Right atrium auricular region (tissue), 2 donors: ENCODE data around the gene INSM1. TPM values are rescaled to one million over a fixed set of nuclear protein-coding genes. Genes with fewer than 3 reads are reported as not detected.

Experiments used
- DNase-seq: peaks from one replicate; pipeline ENCODE4 v3.0.0-alpha.2; 2019; ENCODE audit warnings: low spot score
- H3K27ac ChIP-seq, 2 donors: fragments of 200-600 bp; sonication (generic); 1 replicate in 1 of 2; 2 replicates in 1 of 2; pipeline ENCODE4 v1.5.1; 2016 to 2019
- H3K27me3 ChIP-seq, 2 donors: fragments of 200-600 bp; sonication (generic); one replicate each; pipeline versions ENCODE4 v1.5.1 to v1.6.0; 2017 to 2019
- H3K36me3 ChIP-seq: fragments of 200-600 bp; sonication (generic); one replicate; pipeline ENCODE4 v1.5.1; 2016
- H3K4me1 ChIP-seq, 2 donors: fragments of 200-600 bp; sonication (generic); one replicate each; pipeline versions ENCODE4 v1.5.1 to v1.6.0; 2017 to 2019
- H3K4me3 ChIP-seq, 2 donors: fragments of 200-600 bp; sonication (generic); 1 replicate in 1 of 2; 2 replicates in 1 of 2; pipeline ENCODE4 v1.5.1; 2017 to 2019; ENCODE audit warnings: mild to moderate bottlenecking in 1 of 2, moderate library complexity in 1 of 2
- H3K9me3 ChIP-seq, 2 donors: fragments of 200-600 bp; sonication (generic); one replicate each; pipeline ENCODE4 v1.5.1; 2019
- total RNA-seq, 2 donors: library from RNA; depleted of rRNA; stranded (reverse); fragments of >200 nt; gene quantifications; one replicate each; pipeline ENCODE4 v1.1.0, GENCODE V29; 2016
- TF ChIP-seq, protein P1 (sequence below), 2 donors: fragments of 200-600 bp; sonication (generic); IDR thresholded peaks; one replicate each; pipeline ENCODE4 v1.5.1; 2019; ENCODE audit warnings: antibody characterized with exemption in 2 of 2

INSM1 gene
- total RNA-seq, 2 donors from 2014 or later: not detected

DNA sequence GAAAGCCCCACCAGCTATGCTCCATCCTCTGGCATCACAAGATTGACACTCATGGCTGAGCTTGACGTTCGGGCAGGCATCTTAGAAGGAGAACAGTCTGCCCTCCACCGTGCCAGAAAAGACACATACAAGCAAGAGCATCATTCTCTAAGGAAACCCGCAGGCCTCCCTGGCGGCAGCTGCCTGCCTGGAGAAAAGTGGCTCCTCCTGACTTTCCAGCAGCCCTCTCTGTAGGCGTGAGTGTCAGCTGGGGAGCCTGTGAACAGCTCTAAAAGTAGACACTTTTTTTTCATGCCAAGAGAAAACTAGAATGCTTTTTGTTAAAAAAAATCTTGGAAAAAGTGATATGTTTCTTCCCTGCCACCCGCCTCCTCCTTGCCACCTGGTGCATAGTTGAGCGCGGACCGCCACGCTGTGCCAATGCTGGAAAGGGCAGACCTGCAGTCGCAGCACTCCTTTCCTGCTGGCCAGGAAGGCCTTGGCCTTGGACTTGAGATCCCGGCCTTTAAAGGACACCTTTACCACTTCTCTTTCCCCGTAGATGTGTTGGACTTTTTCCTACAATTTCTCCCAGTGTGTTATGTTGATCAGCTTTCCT, 29.7 kb upstream of the INSM1 start:
- TF ChIP-seq, protein P1, sequence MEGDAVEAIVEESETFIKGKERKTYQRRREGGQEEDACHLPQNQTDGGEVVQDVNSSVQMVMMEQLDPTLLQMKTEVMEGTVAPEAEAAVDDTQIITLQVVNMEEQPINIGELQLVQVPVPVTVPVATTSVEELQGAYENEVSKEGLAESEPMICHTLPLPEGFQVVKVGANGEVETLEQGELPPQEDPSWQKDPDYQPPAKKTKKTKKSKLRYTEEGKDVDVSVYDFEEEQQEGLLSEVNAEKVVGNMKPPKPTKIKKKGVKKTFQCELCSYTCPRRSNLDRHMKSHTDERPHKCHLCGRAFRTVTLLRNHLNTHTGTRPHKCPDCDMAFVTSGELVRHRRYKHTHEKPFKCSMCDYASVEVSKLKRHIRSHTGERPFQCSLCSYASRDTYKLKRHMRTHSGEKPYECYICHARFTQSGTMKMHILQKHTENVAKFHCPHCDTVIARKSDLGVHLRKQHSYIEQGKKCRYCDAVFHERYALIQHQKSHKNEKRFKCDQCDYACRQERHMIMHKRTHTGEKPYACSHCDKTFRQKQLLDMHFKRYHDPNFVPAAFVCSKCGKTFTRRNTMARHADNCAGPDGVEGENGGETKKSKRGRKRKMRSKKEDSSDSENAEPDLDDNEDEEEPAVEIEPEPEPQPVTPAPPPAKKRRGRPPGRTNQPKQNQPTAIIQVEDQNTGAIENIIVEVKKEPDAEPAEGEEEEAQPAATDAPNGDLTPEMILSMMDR (IDR thresholded peaks at IDR 0.05): no peak
- H3K27me3 ChIP-seq: no peaks in the 10 kb centered on the region
- H3K36me3 ChIP-seq: no peaks in the 10 kb centered on the region
- H3K4me3 ChIP-seq: no peak overlapping the region
- H3K4me1 ChIP-seq: no peaks in the 10 kb centered on the region
- H3K27ac ChIP-seq: no peak overlapping the region
- no peak for DNase-seq
- H3K9me3 ChIP-seq: no peaks in the 10 kb centered on the region

DNA sequence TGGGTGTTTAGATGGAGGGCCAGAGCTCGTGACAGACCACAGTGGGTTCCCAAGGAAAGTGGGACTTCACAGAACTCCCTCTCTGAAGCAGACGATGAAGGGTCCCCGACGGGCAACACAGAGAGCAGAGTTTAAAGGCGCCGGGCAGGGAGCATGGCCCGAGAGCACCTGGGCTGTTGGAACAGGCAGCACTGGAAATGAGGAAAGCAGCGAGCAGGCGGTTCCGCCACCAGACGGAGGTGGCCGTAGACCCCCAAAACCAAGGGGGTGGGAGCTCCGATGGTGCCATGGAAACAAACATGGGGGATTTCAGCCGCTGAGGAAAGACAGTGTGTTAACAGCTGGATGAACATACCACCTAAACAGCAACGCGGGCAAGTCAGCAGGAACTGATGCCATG, 27.5 kb upstream of the INSM1 start:
- Histone ChIP-seq H3K27ac (no peak overlapping the region), H3K4me1 (no peaks in the 10 kb centered on the region), H3K36me3 (no peaks in the 10 kb centered on the region), H3K27me3 (no peaks in the 10 kb centered on the region), H3K9me3 (no peaks in the 10 kb centered on the region), H3K4me3 (no peak overlapping the region)
- DNase-seq: no peak
- TF ChIP-seq, protein P1 (IDR thresholded peaks at IDR 0.05): no peak

DNA sequence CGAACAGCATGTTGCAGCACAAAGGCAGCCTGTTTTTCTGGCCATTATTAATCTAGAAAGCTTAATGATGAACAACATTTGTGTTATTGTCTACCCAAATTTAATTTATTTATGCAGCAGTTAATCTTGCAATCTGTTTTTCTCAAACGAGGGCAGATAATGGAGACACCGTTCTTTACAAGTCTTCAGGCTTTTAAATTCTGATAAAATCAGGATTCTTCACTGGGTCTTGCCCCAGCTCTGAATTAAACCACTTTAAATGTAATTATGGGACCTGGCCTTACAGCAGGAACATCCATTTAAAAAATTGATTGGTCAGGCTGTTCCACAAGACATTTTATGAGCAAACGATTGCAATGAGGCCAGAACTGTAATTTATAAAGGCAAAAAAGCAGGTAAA, 26.5 kb upstream of the INSM1 start:
- H3K36me3 ChIP-seq: no peaks in the 10 kb centered on the region

DNA sequence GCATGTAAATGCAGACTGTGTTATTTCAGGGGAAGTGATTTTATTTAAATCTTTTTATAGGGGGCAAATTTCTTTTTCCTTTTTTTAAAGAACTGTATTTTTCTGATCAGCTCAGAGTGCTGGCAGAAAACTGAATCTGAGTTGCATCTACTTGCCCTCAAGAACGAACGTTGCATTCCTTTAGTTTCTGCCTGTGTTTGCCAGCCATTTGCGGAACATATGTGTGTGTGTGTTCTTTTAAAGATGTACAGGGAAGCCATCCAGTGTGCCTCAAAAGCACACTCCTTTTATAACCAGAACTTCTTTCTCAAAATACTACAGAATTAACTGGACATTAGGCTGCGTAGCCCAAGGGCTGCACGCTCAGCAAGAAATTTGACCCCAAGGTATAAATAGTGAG, 25.8 kb upstream of the INSM1 start:
- DNase-seq: no peak
- H3K27me3 ChIP-seq: no peaks in the 10 kb centered on the region
- TF ChIP-seq, protein P1 (IDR thresholded peaks at IDR 0.05): no peak
- H3K27ac ChIP-seq: no peak overlapping the region
- H3K4me1 ChIP-seq: no peaks in the 10 kb centered on the region
- H3K9me3 ChIP-seq: peaks cover 0 to 1% of the 10 kb centered on the region in 2 donors
- no peaks in the 10 kb centered on the region for H3K36me3 ChIP-seq
- no peak overlapping the region for H3K4me3 ChIP-seq

More for the DNA sequence above, 26.5 kb upstream of the INSM1 start:
- Histone ChIP-seq H3K27me3 (no peaks in the 10 kb centered on the region), H3K4me1 (no peaks in the 10 kb centered on the region), H3K4me3 (no peak overlapping the region), H3K27ac (no peak overlapping the region), H3K9me3 (no peaks in the 10 kb centered on the region)
- no peak for DNase-seq
- TF ChIP-seq, protein P1 (IDR thresholded peaks at IDR 0.05): no peak

DNA sequence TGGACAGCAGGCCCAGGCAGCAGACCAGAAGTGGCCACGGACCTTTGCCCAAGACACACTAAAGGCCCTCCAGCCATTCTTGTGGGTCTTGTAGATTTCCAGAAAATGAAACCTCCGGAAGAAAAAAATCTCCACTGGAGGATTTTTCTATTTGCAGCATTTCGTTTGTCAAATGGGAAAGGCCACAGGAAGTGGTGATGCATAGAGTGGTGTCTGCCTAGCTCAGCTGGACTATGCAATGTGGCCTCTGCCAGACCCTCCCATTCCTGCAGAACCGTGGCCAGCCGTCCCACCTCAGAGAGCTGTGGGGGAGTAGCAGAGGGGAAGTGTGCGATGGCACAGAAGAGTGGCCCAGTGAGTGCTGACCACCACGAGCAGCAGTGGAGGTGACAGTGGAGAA, 24.0 kb upstream of the INSM1 start:
- DNase-seq: no peak
- Histone ChIP-seq H3K9me3 (peaks cover 0 to 15% of the 10 kb centered on the region in 2 donors), H3K4me1 (no peaks in the 10 kb centered on the region), H3K4me3 (no peak overlapping the region), H3K27ac (no peak overlapping the region), H3K27me3 (no peaks in the 10 kb centered on the region), H3K36me3 (no peaks in the 10 kb centered on the region)
- TF ChIP-seq, protein P1 (IDR thresholded peaks at IDR 0.05): no peak

DNA sequence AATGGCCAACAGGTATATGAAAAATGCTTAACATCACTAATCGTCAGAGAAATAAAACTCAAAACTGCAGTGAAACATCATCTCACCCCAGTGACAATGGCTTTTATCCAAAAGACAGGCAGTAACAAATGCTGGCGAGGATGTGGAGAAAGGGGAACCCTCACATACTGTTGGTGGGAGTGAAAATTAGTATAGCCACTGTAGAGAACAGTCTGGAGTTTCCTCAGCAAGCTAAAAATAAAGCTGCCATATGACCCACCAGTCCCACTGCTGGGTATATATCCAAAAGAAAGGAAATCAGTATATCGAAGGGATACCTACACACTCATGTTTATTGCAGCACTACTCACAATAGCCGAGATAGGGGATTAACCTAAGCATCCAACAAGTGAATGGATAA, 23.4 kb upstream of the INSM1 start:
- Histone ChIP-seq H3K27me3 (no peaks in the 10 kb centered on the region), H3K4me1 (no peaks in the 10 kb centered on the region), H3K9me3 (peaks cover 0 to 15% of the 10 kb centered on the region in 2 donors), H3K36me3 (no peaks in the 10 kb centered on the region), H3K27ac (no peak overlapping the region), H3K4me3 (no peak overlapping the region)
- TF ChIP-seq, protein P1 (IDR thresholded peaks at IDR 0.05): no peak
- no peak for DNase-seq
